Lung (tissue), 12 donors: ENCODE measurements around the gene RSPH6A. TPM values are rescaled to one million over a fixed set of nuclear protein-coding genes. Genes with fewer than 3 reads are reported as not detected.

ENCODE experiments used
- ATAC-seq: fragments of 200-7000 bp; cut with Tn5 transposase; one replicate; pipeline ENCODE4 v1.9.1; 2020; ENCODE audit warnings: moderate number of reproducible peaks; ENCODE audit not compliant: insufficient read depth, low FRiP score
- DNase-seq, 3 donors: peaks; one replicate each; pipeline ENCODE4 v3.0.0-alpha.2; 2013 to 2017
- H3K27ac ChIP-seq, 2 donors: one replicate each; pipeline ENCODE4 v1.5.1; 2013; ENCODE audit warnings: mild to moderate bottlenecking in 2 of 2, moderate library complexity in 2 of 2, control low read depth in 1 of 2, inconsistent platforms in 1 of 2, low read depth in 1 of 2, low read length in 1 of 2
- H3K27me3 ChIP-seq, 3 donors: one replicate each; pipeline ENCODE4 v1.5.1; 2013; ENCODE audit warnings: low read length in 2 of 3; ENCODE audit not compliant: control insufficient read depth in 3 of 3, insufficient read depth in 3 of 3
- H3K36me3 ChIP-seq, 4 donors: one replicate each; pipeline ENCODE4 v1.5.1; 2013; ENCODE audit warnings: low read length in 4 of 4, mild to moderate bottlenecking in 1 of 4, moderate library complexity in 1 of 4; ENCODE audit not compliant: control insufficient read depth in 4 of 4, insufficient read depth in 4 of 4
- H3K4me1 ChIP-seq, 5 donors: one replicate each; pipeline ENCODE4 v1.5.1; 2013; ENCODE audit warnings: low read length in 5 of 5, mild to moderate bottlenecking in 2 of 5, moderate library complexity in 1 of 5; ENCODE audit not compliant: control insufficient read depth in 5 of 5, insufficient read depth in 5 of 5
- H3K4me3 ChIP-seq: one replicate; pipeline ENCODE4 v1.5.1; 2013; ENCODE audit warnings: mild to moderate bottlenecking, control low read depth, moderate library complexity
- H3K9ac ChIP-seq, 2 donors: one replicate each; pipeline ENCODE4 v1.5.1; 2013; ENCODE audit warnings: low read length in 2 of 2, control low read depth in 1 of 2; ENCODE audit not compliant: insufficient read depth in 1 of 2
- H3K9me3 ChIP-seq, 4 donors: one replicate each; pipeline ENCODE4 v1.5.1; 2013; ENCODE audit warnings: low read length in 3 of 4, mild to moderate bottlenecking in 1 of 4, moderate library complexity in 1 of 4; ENCODE audit not compliant: control insufficient read depth in 4 of 4, insufficient read depth in 3 of 4
- WGBS, 2 donors: extraction: QIAGEN DNeasy Blood & Tissue Kit; methylation state at CpG; one replicate each; pipeline ENCODE4 v1.1.7; 2013; 5-methylcytosine and 5-hydroxymethylcytosine counted together
- polyA plus RNA-seq, 2 donors: library from polyadenylated mRNA; stranded (reverse); fragments of 200-250 nt; gene quantifications; one replicate each; pipeline ENCODE4 v1.2.1, GENCODE V29; 2013
- total RNA-seq, 2 donors: library from RNA; depleted of rRNA in 1 of 2; stranded (reverse); fragments of >200 nt in 1 of 2; gene quantifications; one replicate each; pipeline ENCODE4 v1.2.1, GENCODE V29; 2014 to 2021
- TF ChIP-seq, protein P1 (sequence below): IDR thresholded peaks from 2 replicates; pipeline ENCODE4 v1.5.1; 2012; ENCODE audit warnings: mild to moderate bottlenecking; ENCODE audit errors: control extremely low read depth, extremely low read depth
- donor health status: control.
- donor health status: control.
- donor health status: Bipolar disorder and iron deficiency.
- donor health status: healthy.
- donor health status: DM: yes; HTN: yes; CAD: no.

The RSPH6A gene
- total and polyA plus RNA-seq, 4 donors: 0.06 to 0.34 TPM; not detected in 2

- Histone ChIP-seq H3K9ac (peak within 1 kb of the TSS; percentile 41 to 82), H3K27me3 (no peaks in the 10 kb centered on the region), H3K9me3 (no peaks in the 10 kb centered on the region), H3K4me3 (peak within 1 kb of the TSS; percentile 85), H3K36me3 (peaks cover 0 to 16% (median 4%) of the 10 kb centered on the region in 4 donors), H3K4me1 (peaks cover 0 to 16% (median 7%) of the 10 kb centered on the region in 5 donors), H3K27ac (peak within 1 kb of the TSS; percentile 82 to 94)
- ATAC-seq (peak; percentile 98), DNase-seq (peak; percentile 99 to 100 (median 100))
- TF ChIP-seq, protein P1, sequence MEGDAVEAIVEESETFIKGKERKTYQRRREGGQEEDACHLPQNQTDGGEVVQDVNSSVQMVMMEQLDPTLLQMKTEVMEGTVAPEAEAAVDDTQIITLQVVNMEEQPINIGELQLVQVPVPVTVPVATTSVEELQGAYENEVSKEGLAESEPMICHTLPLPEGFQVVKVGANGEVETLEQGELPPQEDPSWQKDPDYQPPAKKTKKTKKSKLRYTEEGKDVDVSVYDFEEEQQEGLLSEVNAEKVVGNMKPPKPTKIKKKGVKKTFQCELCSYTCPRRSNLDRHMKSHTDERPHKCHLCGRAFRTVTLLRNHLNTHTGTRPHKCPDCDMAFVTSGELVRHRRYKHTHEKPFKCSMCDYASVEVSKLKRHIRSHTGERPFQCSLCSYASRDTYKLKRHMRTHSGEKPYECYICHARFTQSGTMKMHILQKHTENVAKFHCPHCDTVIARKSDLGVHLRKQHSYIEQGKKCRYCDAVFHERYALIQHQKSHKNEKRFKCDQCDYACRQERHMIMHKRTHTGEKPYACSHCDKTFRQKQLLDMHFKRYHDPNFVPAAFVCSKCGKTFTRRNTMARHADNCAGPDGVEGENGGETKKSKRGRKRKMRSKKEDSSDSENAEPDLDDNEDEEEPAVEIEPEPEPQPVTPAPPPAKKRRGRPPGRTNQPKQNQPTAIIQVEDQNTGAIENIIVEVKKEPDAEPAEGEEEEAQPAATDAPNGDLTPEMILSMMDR: no peak
- 1% methylated on average over 52 to 86 of the region's 86 CpGs for WGBS, 2 donors
These were observed 22.5 kb downstream of the RSPH6A start, which contains the start of gene DMWD for GRCh38 chr19:45792470-45793177. Gene DMWD (minus strand): TSS chr19:45792845. CDS start chr19:45792756, 89 bp downstream.

DNA sequence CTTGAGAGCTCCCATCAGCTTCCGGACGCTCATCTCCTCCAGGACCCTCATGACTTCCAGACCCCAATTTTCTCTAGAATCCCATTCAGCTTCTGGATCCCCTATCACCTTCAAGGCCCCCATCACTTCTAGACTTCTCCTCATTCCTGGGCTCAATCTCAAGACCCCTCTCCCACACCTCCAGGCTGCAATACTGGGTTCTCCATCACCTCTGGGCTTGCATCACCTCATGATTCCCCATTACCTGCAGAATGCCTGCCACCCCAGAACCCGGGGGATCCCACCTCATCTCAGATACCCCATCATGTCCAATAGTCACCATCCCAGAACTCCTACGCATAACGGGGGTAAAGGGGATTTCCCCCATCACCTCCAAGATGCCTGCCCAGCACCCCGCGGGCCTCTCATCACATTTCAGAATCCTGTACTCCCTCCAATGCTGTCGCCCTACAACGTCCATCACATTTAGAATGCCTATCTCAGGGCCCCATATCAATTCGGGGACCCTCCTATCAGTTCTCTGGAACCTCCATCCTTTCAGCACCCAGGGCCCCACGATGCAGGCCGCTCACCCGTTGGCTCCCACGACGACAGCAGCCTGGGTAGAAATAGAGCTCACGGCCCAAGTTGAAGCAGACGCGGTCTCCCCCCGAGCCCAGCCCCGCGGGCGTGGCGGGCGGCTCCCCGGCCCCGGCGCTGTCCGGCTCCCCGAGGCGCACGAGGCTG lies 23.2 kb downstream of the RSPH6A start:
- DNase-seq (no peak), ATAC-seq (no peak)
- 6 to 7% methylated on average over 31 of the region's 31 CpGs for WGBS, 2 donors
- no peaks in the 10 kb centered on the region for H3K9me3 ChIP-seq
- peak overlapping the region; percentile 85 for H3K4me3 ChIP-seq
- H3K27me3 ChIP-seq: no peaks in the 10 kb centered on the region
- peaks cover 0 to 16% (median 7%) of the 10 kb centered on the region in 5 donors for H3K4me1 ChIP-seq
- peak overlapping the region; percentile 82 to 94 for H3K27ac ChIP-seq
- H3K36me3 ChIP-seq: peaks cover 0 to 17% (median 4%) of the 10 kb centered on the region in 4 donors
- TF ChIP-seq, protein P1: no peak
- peak overlapping the region in 1 of 2 donors; percentile 42 for H3K9ac ChIP-seq

DNA sequence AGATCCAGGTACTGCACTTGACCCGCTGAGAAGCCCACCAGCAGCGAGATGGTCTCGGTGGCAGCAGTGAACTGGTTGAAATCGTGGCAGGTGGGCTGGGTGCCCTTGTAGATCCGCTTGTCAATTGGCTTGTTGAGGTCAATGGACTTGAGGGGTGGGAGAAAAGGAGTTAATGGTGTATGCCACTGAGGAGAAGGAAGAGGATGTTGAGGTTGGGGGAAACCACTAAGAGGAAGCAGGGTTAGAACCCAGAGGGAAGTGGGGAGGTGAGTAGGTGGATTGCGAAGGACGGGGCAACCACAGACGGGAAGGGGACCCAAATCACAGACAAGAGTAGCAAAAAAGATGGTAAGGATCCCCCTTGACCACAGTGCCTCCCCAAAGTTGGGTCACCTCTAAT lies 24.2 kb downstream of the RSPH6A start:
- Histone ChIP-seq H3K27ac (no peak overlapping the region), H3K36me3 (peaks cover 0 to 27% (median 6%) of the 10 kb centered on the region in 4 donors)

More for the DNA sequence above, 24.2 kb downstream of the RSPH6A start:
- Histone ChIP-seq H3K4me3 (no peak overlapping the region), H3K4me1 (peaks cover 0 to 16% (median 7%) of the 10 kb centered on the region in 5 donors), H3K9me3 (peaks cover 0 to 2% (median 0%) of the 10 kb centered on the region in 4 donors), H3K9ac (no peak overlapping the region), H3K27me3 (no peaks in the 10 kb centered on the region)
- ATAC-seq (no peak), DNase-seq (no peak)
- 32 to 71% methylated on average over 8 of the region's 8 CpGs for WGBS, 2 donors
- TF ChIP-seq, protein P1: no peak
